Epithelial cell of prostate (primary cell): ENCODE measurements around the gene SERPINB7.

ENCODE experiments used
- DNase-seq: peaks from one replicate; pipeline ENCODE4 v3.0.0-alpha.2; 2011; ENCODE audit warnings: low read depth, low spot score
- H3K27ac ChIP-seq: fragments of 450-650 bp; 2 replicates; pipeline ENCODE4 v1.5.1; 2017; ENCODE audit warnings: mild to moderate bottlenecking

SERPINB7 gene

DNA sequence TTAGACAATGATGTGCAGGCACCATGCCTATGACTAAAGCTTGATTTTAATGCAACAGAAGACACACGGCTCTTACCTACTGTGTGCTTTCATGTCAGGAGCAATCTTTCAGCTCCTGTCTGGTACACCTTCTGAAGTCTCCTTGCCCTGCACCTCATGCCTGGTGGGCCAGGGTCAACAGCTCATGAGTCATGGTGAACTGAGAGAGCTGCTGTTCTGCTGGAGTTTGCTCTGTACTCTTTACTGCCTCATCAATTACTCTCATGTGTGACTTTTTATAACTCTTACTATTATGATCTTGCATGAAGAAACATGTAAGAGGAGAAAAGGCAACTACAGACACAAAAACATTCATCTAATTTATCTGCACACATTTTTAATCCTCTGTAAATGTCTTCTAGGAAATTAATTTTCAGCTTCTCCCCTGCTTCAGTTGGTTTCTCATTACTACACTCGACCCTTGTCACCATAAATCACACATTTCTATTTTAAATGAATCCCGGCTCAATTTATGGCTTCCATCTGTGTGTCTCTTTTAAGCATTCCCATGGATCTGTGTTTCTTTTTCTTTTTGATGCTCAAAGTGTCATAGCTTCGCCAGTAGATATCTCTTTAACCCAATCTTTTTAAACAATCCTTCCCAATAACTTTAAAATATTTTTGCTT is 9.7 kb downstream of the SERPINB7 start:
- no peak overlapping the region for H3K27ac ChIP-seq
- DNase-seq, result no peak

DNA sequence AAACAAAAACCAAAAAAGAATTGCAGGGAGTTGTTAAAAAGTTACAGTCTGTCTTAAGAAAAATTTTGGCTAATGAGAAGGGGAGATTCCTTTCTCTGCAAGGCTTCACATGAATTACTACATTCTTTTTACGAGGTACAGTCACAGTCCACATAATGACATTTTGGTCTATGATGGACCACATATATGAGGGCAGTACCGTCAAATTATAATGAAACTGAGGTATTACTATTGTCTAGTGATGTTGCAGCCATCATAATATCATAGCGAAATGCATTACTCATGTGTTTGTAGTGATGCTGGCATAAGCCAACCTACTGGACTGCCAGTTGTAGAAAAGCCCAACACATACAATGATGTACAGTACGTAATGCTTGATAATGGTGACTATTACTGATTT is 12.5 kb downstream of the SERPINB7 start:
- H3K27ac ChIP-seq, result peak overlapping the region; percentile 85
- no peak for DNase-seq

DNA sequence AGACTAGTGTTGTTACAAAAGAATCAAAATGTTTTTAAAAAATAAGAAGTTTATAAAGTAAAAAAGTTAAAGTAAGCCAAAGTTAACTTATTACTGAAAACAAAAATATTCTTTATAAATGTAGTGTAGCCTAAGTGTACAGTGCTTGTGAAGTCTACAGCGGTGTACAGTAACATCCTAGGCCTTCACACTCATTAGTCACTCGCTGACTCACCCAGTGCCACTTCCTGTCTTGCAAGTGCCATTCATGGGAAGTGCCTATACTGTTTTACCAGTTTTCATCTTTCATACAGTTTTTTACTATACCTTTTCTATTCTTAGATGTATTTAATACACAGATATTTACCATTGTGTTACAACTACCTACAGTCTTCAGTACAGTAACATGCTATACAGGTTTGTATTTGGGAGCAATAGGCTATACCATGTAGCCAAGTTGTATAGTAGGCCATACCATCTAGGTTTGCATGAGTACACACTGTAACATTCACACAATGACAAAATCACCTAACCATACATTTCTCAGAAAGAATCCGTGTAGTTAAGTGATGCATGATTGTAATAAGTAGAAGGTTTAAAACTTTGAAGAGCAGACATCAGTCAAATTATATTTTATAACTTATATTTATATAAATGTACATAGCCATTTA is 13.4 kb downstream of the SERPINB7 start:
- H3K27ac ChIP-seq, result peak overlapping the region; percentile 85
- peak; percentile 86 for DNase-seq

DNA sequence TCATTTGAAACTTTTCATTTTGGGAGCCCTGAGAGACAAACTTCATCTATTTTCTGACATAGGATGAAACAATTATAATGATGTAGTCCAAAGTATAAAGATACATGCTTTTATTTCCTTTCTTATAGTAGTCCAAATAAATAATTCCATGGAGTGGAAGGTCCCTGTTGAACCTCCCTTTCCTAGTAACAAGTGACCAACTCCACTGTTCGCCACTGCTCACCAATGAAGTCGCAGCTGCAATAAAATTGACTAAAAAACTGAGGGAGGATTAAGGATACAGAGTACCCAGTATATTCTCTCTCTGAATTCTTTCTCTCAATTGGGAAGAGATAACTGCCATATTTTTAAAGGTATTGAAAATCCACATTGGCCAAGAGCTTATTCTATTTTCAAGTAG is 14.1 kb downstream of the SERPINB7 start:
- no peak for DNase-seq
- peak overlapping the region; percentile 85 for H3K27ac ChIP-seq

DNA sequence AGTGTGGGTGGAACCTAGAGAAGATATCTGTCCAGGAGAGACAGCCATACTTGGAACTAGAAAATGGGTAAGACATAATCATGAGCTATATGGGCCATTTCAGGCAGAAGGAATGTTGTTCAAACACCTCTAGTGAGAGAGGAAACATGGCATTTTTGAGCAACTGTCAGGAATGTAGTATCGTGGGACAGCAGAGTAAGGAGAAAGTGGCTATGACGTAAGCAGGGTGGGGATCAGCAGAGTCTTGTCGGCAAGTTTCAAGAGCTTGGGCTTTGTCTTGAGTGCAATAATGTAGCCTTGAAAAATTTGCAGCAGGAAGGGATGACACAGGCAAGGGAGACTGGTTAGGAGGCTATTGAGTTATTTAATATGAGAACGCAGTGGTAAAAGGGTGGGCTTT is 20.4 kb downstream of the SERPINB7 start:
- no peak overlapping the region for H3K27ac ChIP-seq
- no peak for DNase-seq

DNA sequence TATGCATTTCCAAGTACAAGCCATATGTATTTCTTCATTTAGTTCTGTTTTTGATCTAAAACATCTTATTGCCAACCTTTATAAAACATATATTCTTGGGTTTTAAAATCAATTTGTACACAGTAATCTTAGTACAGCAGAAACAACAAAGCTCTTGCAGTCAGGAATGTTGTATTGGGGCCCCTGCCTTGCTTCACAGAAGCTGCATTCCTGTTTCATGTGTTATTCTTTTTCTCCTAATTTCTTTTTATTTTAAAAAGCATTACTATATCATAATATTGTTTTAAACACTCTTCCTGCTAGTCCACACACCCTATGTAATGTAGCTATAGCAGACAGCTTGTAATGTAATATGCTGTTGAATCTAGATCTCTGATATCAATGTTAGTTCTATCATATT is 24.0 kb downstream of the SERPINB7 start:
- DNase-seq, result no peak
- H3K27ac ChIP-seq, result no peak overlapping the region

DNA sequence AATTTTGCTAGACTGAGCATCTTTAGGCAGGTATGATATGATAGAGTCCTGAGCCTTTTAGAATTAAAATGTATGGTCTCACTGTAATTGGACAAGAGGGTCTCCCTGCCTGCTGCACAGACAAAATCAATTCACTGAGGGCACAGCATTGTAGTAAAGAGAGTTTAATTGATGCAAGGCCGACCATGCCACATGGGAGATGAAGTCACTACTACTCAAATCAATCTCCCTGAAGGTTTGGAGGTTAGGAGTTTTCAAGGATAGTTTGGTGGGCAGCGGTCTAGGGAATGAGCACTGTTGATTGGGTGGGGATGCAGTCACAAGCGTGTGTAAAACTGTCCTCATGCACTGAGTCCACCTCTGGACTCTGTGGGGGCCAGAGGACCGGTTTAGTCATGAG is 26.1 kb downstream of the SERPINB7 start:
- DNase-seq, result no peak
- H3K27ac ChIP-seq, result no peak overlapping the region

DNA sequence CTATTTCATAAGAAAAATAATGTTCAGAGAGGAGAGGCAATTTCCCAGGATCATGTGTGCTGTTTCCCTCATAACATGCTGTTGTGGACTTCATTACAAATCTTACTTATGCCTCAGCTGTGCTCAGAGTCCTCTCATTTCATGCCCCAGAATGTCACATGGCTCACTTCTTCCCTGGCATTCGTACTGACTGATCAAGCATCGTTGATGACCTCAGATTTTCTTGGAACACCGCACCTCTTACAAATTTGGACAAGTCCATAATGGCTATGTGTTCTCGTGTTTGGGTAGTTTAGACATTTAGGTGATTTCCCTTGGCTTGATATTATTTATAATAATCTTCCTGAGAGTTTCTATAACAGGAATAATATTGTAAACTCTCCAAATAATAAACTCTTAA is 32.9 kb downstream of the SERPINB7 start:
- H3K27ac ChIP-seq, result no peak overlapping the region
- DNase-seq, result no peak

DNA sequence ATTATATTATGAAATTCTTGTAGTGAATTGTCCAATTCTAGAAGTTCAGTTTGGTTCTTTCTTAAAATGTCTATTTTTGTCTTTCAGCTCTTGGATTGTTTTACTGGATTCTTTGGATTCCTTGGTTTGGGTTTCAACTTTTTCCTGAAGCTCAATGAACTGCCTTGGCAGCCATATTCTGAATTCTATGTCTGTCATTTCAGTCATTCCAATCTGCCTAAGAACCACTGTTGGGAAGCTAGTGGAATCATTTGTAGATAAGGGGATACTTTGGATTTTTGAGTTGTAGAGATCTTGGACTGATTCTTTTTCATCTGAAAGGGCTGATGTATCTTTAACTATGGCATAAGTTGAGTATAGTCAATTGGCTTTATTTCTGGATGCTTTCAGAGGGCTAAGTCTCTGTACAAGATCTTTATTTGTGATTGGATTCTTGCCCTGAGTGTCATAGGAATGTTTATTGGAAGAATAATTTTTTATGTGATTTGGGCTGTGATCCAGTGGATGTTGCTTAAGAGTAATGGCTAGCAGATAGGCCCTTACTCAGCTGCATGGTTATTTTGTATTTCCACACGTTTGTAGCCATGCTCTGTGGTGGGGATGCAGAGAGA is 42.3 kb downstream of the SERPINB7 start:
- no peak for DNase-seq
- no peak overlapping the region for H3K27ac ChIP-seq

DNA sequence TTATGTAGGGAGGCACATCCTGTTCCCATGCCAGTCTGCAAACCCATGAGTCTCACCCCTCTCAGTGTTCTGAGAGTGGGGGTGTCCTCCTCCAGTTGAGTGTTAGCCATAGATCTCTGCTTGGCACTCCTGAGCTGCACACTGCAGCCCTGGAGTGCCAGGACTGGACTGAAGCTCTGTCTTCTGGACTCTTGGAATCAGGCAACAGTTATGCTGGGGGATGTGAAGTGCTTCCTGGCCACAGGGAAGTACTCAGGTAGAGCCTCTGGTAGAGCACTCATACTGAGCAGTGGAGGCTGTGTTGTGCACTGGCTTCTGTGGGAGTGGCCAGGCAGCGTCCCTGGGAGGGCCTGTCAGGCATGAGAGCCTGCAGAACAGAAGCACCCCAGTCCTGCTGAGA is 43.0 kb downstream of the SERPINB7 start:
- H3K27ac ChIP-seq, result no peak overlapping the region
- no peak for DNase-seq

DNA sequence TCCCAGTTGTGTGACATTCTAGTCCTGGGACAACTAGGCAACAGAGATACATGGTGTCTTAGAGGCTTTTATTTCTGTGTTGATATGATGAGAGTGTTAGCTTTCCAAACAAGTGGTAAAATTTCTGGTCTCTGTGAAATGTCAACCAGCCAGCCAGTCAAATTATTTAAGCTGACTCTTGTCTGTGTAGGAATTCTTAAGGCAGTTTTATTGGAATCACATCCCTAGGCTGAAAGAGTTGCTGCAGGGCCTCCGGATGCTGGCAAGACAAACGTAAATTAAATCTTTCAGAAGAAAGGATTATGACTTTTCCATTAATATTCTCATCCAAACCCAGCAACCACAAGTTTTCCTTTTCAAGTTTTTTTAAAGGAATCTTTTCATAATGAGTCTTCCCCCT is 44.6 kb downstream of the SERPINB7 start:
- DNase-seq, result no peak
- H3K27ac ChIP-seq, result no peak overlapping the region

DNA sequence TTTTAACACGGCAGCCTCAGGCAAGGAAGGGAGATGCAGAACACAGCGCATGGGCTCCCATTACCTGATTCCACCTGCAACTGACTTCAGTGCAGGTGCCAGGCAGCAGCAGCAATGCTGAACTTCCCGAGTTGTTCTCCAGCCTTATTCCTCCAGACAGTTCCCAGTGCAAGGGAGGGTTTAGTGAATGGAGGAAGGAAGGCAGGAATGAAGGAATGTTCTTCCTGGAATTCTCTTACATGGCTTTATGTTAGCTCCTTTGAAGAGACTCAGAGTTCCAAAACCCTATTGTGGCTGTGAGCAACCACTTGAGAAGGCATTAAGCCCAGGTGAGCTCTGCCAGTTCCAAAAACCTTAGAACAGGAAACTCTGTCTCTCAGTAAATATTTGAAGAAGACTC is 45.5 kb downstream of the SERPINB7 start:
- no peak overlapping the region for H3K27ac ChIP-seq
- DNase-seq, result no peak

DNA sequence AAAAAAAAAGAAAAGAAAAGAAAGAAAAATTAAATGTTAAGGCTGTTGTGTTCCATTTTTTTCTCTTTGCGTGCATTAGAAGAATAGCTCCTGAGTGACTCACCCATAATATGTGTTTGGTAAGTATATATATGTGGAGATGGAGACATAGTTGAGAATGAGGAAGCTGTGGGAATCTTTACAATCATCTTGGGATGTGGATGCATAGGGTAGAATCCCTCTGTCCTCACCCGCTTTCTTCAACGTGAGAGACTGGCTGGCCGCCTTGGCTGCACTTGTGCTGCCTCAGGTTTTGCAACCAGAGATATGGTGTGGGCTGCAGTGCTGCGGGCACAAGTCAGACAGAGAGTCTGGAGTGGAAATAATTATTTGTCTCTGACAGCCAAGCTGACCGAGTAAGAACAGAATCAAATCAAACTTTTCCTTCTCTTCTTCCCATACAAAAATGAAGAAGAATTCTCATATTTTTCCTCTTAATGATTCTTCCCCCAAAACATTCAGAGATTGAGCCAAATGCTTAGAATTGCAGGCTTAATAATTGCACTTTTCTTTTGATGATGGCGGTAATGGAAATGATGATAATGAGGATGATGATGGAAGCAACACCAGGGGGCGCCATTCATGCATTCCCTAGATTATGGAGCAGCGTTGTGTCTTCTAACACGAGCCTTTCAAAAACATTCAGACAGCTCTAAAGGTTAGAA is 48.5 kb downstream of the SERPINB7 start:
- no peak overlapping the region for H3K27ac ChIP-seq
- no peak for DNase-seq

DNA sequence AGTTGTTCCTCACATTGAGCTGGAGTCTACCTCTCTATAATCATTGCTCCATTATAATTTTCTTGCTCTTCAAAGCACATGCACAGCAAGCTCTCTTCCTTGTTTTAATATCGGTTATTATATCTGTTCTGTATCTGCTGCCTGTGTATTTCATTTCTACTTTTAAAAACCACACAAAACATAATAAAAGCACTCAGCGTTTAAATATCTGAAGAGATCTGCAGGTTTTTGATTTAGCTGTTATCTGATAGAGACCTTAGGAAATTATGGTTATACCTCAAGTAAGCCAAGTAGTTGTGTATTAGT is 49.0 kb downstream of the SERPINB7 start:
- H3K27ac ChIP-seq, result no peak overlapping the region
- no peak for DNase-seq

DNA sequence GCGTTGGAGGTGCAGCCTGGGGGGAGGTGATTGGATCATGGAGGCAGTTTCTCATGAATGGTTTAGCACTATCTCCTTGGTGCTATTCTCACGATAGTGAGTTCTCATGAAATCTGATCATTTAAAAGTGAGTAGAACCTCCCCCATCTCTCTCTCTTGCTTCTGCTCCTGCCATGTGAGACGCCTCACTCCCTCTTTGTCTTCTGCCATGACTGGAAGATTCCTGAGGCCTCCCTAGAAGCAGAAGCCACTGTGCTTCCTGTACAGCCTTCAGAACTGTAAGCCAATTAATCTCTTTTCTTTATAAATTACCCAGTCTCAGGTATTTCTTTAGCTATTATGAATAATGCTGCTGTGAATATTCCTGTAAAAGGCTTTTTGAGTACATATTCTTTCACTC is 52.9 kb downstream of the SERPINB7 start:
- DNase-seq, result no peak
- no peak overlapping the region for H3K27ac ChIP-seq

DNA sequence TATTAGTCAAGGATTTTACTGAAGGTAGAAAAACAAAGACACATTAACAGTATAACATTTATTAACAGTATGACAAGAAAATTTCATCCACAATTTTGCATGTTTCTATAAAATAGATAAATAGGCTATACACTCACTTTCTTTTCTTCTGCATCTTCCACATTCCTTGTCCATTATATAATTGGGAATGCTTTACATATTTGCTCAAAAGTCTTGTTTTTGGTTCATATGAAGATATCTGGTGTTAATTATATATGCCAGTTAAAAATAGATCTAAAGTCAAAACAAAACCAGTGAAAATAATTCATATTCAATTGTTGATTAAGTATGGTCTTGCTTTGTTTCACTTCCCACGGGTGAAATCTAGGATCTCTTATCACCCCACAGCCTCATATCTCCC is 53.4 kb downstream of the SERPINB7 start:
- no peak overlapping the region for H3K27ac ChIP-seq
- no peak for DNase-seq

DNA sequence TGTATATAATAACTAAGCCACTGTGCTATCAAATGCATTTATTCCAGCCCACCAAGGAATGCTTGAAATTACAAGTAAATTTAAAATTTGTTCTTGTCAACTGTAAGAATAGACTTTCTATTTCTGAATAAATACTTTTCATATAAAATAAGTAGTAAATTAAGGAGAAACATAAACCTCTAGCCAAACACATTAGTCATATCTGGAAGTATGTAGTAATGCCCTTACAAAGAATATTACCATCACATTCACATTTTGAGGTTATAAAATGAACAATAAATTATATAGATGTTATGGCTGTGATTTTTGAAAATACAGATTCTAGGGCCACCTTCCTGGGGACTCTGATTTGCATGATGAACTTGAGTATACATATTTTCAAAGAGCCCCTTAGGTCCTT is 54.7 kb downstream of the SERPINB7 start:
- DNase-seq, result no peak
- peak overlapping the region; percentile 62 for H3K27ac ChIP-seq

DNA sequence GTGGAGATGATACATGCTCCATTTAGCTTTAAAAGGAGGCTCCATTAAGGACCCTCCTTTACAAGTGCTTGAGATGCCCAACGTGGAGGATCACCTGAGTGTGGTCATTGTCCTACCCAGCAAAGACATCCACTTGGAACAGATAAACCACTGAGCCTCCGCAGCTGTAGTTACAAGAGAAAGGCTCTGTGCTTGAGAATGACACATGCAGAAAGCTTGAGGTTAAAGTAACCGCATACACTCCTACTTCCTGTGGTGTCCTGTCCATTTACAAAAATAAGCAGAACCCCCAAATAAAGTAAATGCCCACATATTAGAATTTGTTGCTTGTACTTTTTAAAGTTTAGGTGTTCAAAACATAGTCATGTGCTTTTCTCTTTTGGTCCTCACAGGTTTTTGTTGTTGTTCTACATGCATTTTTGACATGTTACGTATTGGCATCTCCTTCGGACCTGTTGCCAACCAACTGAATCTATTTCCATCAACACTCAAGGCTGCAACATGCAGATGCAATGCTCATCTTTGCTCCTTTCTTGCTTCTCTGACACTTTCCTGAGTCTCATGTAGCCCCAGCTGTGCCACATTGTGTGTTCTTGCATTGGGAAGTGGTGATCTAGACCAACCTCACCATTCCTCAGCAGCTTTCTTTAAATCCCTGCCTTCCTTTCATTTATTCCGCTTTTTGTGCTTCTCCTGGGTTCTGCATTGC is 56.0 kb downstream of the SERPINB7 start:
- DNase-seq, result no peak
- H3K27ac ChIP-seq, result peak overlapping the region; percentile 62

DNA sequence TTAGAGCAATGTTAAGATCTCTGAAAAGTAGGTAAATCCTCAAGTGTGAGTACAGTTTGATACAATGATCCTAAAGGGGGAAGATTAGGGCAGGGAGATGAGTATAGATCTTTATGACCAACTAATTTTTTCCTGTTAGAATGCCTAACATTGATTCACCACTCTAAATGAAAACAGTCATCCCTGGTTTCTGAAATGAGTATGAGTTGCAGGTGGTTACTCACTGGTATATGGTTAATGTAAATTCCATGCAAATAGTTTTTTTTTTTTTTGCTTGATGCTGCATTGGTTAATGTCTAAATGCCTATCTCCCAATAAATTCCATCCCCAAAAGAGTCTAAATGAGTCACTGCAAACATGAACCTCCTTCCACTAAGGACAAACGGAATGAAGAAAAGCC is 57.3 kb downstream of the SERPINB7 start:
- peak overlapping the region; percentile 62 for H3K27ac ChIP-seq

DNA sequence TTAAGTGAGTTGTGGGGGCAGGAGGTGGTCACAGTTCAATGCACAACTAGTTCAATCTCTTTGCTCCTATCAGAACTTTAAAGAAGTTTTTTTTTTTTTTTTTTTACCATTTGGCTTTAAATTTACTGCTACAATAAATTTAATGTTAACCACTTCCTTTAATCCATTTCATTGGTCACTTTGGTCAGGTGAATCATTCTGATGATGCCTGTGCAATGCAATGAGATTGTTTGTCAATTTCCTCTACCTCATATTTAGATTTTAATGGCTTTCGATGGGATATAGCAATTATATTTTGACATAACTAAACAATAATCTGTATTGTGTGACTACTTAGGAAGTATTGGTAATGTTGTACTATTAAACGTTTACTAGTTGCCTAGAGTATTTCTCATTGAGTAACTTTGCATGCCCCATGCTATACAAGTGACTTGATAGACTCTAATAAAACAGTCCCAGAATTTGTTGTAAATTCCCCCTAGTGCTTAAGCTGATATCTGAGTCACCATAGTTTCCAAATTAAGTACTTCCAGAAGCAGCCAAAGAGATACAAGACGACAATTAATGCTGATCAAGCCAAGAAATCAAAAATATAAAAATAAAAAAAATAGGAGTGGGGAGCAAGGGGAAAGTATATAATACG is 59.4 kb downstream of the SERPINB7 start:
- no peak for DNase-seq

More for the DNA sequence above, 57.3 kb downstream of the SERPINB7 start:
- peak; percentile 55 for DNase-seq

More for the DNA sequence above, 59.4 kb downstream of the SERPINB7 start:
- peak overlapping the region; percentile 11 for H3K27ac ChIP-seq
